H1 (cell line): ENCODE data around the gene KDM2A. TPM values are rescaled to one million over a fixed set of nuclear protein-coding genes. Genes with fewer than 3 reads are reported as not detected.

Experiments
- CTCF ChIA-PET: fragments of 300-600 bp; sonication (Branson Sonifier 250); formaldehyde crosslinking; loops from one replicate; lab custom pipeline; 2021; ENCODE audit not compliant: partially characterized antibody; lab: Charles Lee
- POLR2A ChIA-PET: fragments of 300-600 bp; sonication (Branson Sonifier 250); formaldehyde crosslinking; loops from one replicate; lab custom pipeline; 2021; ENCODE audit warnings: inconsistent platforms; ENCODE audit not compliant: partially characterized antibody; lab: Charles Lee
- DNase-seq, 2 experiments: peaks; one replicate each; pipeline versions ENCODE4 v3.0.0 to v3.0.0-alpha.2; 2010 to 2022; ENCODE audit warnings: low spot score in 2 of 2, low read depth in 1 of 2, mixed read lengths in 1 of 2
- FAIRE-seq: peaks from 2 replicates; lab custom pipeline; 2011; peaks lifted over from hg19 to GRCh38; lab: Jason Lieb, UNC
- H2AFZ ChIP-seq: 2 replicates; pipeline ENCODE4 v1.8.1; 2012; ENCODE audit warnings: low read length, inconsistent platforms
- H2AK5ac ChIP-seq: 2 replicates; pipeline ENCODE4 v1.6.1; 2013; ENCODE audit warnings: low read depth, low read length
- H2BK120ac ChIP-seq: replicated peaks from 2 replicates; pipeline ENCODE3; 2013; ENCODE audit warnings: low read depth, low read length, inconsistent platforms
- H2BK12ac ChIP-seq: 2 replicates; pipeline ENCODE4 v1.6.1; 2013; ENCODE audit warnings: low read depth, low read length
- H2BK15ac ChIP-seq: 2 replicates; pipeline ENCODE4 v1.6.1; 2013; ENCODE audit warnings: low read length
- H2BK20ac ChIP-seq: 2 replicates; pipeline ENCODE4 v1.6.1; 2013; ENCODE audit warnings: low read length
- H2BK5ac ChIP-seq: 2 replicates; pipeline ENCODE4 v1.6.1; 2013; ENCODE audit warnings: low read depth, low read length
- H3K14ac ChIP-seq: 2 replicates; pipeline ENCODE4 v1.6.1; 2013; ENCODE audit warnings: inconsistent platforms; ENCODE audit not compliant: insufficient read length
- H3K18ac ChIP-seq: 2 replicates; pipeline ENCODE4 v1.6.1; 2013; ENCODE audit warnings: low read length; ENCODE audit errors: extremely low read depth
- H3K23ac ChIP-seq: 2 replicates; pipeline ENCODE4 v1.6.1; 2013; ENCODE audit warnings: inconsistent platforms; ENCODE audit not compliant: insufficient read length
- H3K23me2 ChIP-seq: 2 replicates; pipeline ENCODE4 v1.6.1; 2013; ENCODE audit warnings: low read depth, low read length
- H3K27ac ChIP-seq: 2 replicates; pipeline ENCODE4 v1.6.1; 2011; ENCODE audit warnings: low read depth, low read length, inconsistent platforms
- H3K27me3 ChIP-seq, 4 experiments: replicated peaks in 1 of 4; 1 replicate in 1 of 4; 2 replicates in 3 of 4; pipeline versions ENCODE4 v1.6.1 to v1.8.1; 2011 to 2013; ENCODE audit warnings: low read length in 3 of 4, mild to moderate bottlenecking in 3 of 4, inconsistent platforms in 2 of 4, mixed read lengths in 2 of 4, moderate library complexity in 1 of 4; ENCODE audit not compliant: control insufficient read depth in 3 of 4, insufficient read depth in 3 of 4; ENCODE audit errors: extremely low read depth in 1 of 4
- H3K36me3 ChIP-seq, 4 experiments: 2 replicates each; pipeline versions ENCODE4 v1.6.1 to v1.8.1; 2011 to 2013; ENCODE audit warnings: mild to moderate bottlenecking in 4 of 4, low read length in 3 of 4, moderate library complexity in 2 of 4, control low read depth in 1 of 4, inconsistent platforms in 1 of 4; ENCODE audit not compliant: insufficient read depth in 4 of 4, control insufficient read depth in 2 of 4
- H3K4ac ChIP-seq: replicated peaks from 2 replicates; pipeline ENCODE3; 2013; ENCODE audit warnings: low read length, low read depth, mixed read lengths, inconsistent platforms; ENCODE audit not compliant: insufficient read length
- H3K4me1 ChIP-seq, 4 experiments: replicated peaks in 1 of 4; 1 replicate in 1 of 4; 2 replicates in 3 of 4; pipeline versions ENCODE4 v1.6.1 to v1.8.1; 2011 to 2013; ENCODE audit warnings: low read length in 3 of 4, inconsistent platforms in 2 of 4, mixed read lengths in 1 of 4; ENCODE audit not compliant: insufficient read depth in 4 of 4, control insufficient read depth in 3 of 4
- H3K4me2 ChIP-seq, 2 experiments: 2 replicates each; pipeline versions ENCODE4 v1.6.1 to v1.8.1; 2011 to 2013; ENCODE audit warnings: low read depth in 2 of 2, low read length in 2 of 2, control low read depth in 1 of 2, inconsistent platforms in 1 of 2, mild to moderate bottlenecking in 1 of 2; ENCODE audit not compliant: insufficient read depth in 1 of 2
- H3K4me3 ChIP-seq, 4 experiments: fragments of 200-600, 300-600 bp in 1 of 4; sonication (generic), shearing (Covaris generic), sonication (Bioruptor Twin) in 1 of 4; 2 replicates each; pipeline versions ENCODE4 v1.5.1 to v1.8.1; 2011 to 2016; ENCODE audit warnings: low read length in 4 of 4, low read depth in 3 of 4, control low read depth in 2 of 4, inconsistent platforms in 2 of 4, mild to moderate bottlenecking in 2 of 4, mixed read lengths in 1 of 4, moderate library complexity in 1 of 4; ENCODE audit not compliant: insufficient read depth in 2 of 4; ENCODE audit errors: extremely low read depth in 1 of 4
- H3K56ac ChIP-seq: replicated peaks from 2 replicates; pipeline ENCODE3; 2013; ENCODE audit warnings: low read depth, mild to moderate bottlenecking, mixed read lengths, low read length, inconsistent platforms; ENCODE audit not compliant: insufficient read length
- H3K79me1 ChIP-seq: 2 replicates; pipeline ENCODE4 v1.6.1; 2013; ENCODE audit warnings: low read depth, low read length, control low read depth
- H3K79me2 ChIP-seq, 2 experiments: 2 replicates each; pipeline versions ENCODE4 v1.6.1 to v1.8.1; 2012 to 2013; ENCODE audit warnings: low read length in 2 of 2, mild to moderate bottlenecking in 2 of 2, inconsistent platforms in 1 of 2; ENCODE audit not compliant: insufficient read depth in 2 of 2, control insufficient read depth in 1 of 2
- H3K9ac ChIP-seq, 4 experiments: replicated peaks in 1 of 4; 1 replicate in 1 of 4; 2 replicates in 3 of 4; pipeline versions ENCODE4 v1.6.1 to v1.8.1; 2011 to 2013; ENCODE audit warnings: low read depth in 3 of 4, low read length in 3 of 4, control low read depth in 2 of 4, mild to moderate bottlenecking in 2 of 4, moderate library complexity in 2 of 4, inconsistent platforms in 1 of 4; ENCODE audit errors: extremely low read depth in 1 of 4
- H3K9me3 ChIP-seq, 2 experiments: 2 replicates each; pipeline versions ENCODE4 v1.6.1 to v1.8.1; 2012 to 2013; ENCODE audit warnings: mild to moderate bottlenecking in 2 of 2, moderate library complexity in 2 of 2, control low read depth in 1 of 2, inconsistent platforms in 1 of 2, low read depth in 1 of 2, low read length in 1 of 2, mixed read lengths in 1 of 2; ENCODE audit not compliant: insufficient read depth in 2 of 2
- H4K20me1 ChIP-seq, 2 experiments: replicated peaks in 1 of 2; 2 replicates each; pipeline versions ENCODE3 to v1.8.1; 2011 to 2013; ENCODE audit warnings: inconsistent platforms in 2 of 2, low read length in 2 of 2, mild to moderate bottlenecking in 1 of 2; ENCODE audit not compliant: insufficient read depth in 2 of 2, control insufficient read depth in 1 of 2
- H4K5ac ChIP-seq: 2 replicates; pipeline ENCODE4 v1.6.1; 2013; ENCODE audit warnings: low read length, low read depth, mixed read lengths, inconsistent platforms; ENCODE audit not compliant: insufficient read length
- H4K8ac ChIP-seq: 2 replicates; pipeline ENCODE4 v1.8.0; 2013; ENCODE audit warnings: mild to moderate bottlenecking, moderate library complexity, low read length, inconsistent platforms; ENCODE audit not compliant: insufficient read depth; ENCODE audit errors: extremely low read depth
- H4K91ac ChIP-seq: replicated peaks from 2 replicates; pipeline ENCODE3; 2013; ENCODE audit warnings: low read length, mixed read lengths, inconsistent platforms; ENCODE audit not compliant: insufficient read length
- CEBPB ChIP-seq: IDR thresholded peaks from 2 replicates; pipeline ENCODE4 v1.6.1; 2012; ENCODE audit warnings: low read depth, low read length
- GABPA ChIP-seq: IDR thresholded peaks from 2 replicates; pipeline ENCODE4 v1.6.1; 2011; ENCODE audit warnings: mild to moderate bottlenecking, low read length, moderate library complexity, borderline replicate concordance; ENCODE audit not compliant: insufficient read depth
- KDM5A ChIP-seq: fragments of 200-600 bp; IDR thresholded peaks from 2 replicates; pipeline ENCODE4 v1.7.1; 2012; ENCODE audit warnings: mild to moderate bottlenecking, low read length, inconsistent platforms, mixed read lengths
- MAFK ChIP-seq: IDR thresholded peaks from 2 replicates; pipeline ENCODE4 v1.6.1; 2012; ENCODE audit warnings: low read depth, mild to moderate bottlenecking, improper control_type of control experiment, low read length
- POU5F1 ChIP-seq: IDR thresholded peaks from 2 replicates; pipeline ENCODE4 v1.6.1; 2011; ENCODE audit warnings: low read depth, mild to moderate bottlenecking, low read length, moderate library complexity
- SAP30 ChIP-seq: fragments of 300-600 bp; sonication (generic); IDR thresholded peaks from 2 replicates; pipeline ENCODE4 v1.7.1; 2012; ENCODE audit warnings: low read length, moderate library complexity, mild to moderate bottlenecking, inconsistent platforms; ENCODE audit not compliant: insufficient read depth, insufficient replicate concordance
- SP1 ChIP-seq: IDR thresholded peaks from 2 replicates; pipeline ENCODE4 v1.6.1; 2011; ENCODE audit warnings: low read depth, low read length
- WGBS, 2 experiments: shearing (Covaris generic) in 1 of 2; methylation state at CpG; one replicate each; pipeline versions ENCODE4 v1.1.6 to v1.1.7; 2013 to 2015; ENCODE audit warnings: low lambda C conversion rate in 2 of 2, mixed read lengths in 2 of 2, inconsistent platforms in 1 of 2, low coverage in 1 of 2, missing lambda C conversion rate in 1 of 2; ENCODE audit not compliant: insufficient replicate concordance in 2 of 2, insufficient coverage in 1 of 2, insufficient read length in 1 of 2; ENCODE audit errors: extremely low coverage in 1 of 2, missing lambda C conversion rate in 1 of 2; 5-methylcytosine and 5-hydroxymethylcytosine counted together
- polyA plus RNA-seq, 7 experiments: library from polyadenylated mRNA; depleted of rRNA in 3 of 7; stranded (reverse) in 5 of 7; unstranded in 2 of 7; fragments of >200 nt in 5 of 7; fragments of 200-250 nt in 2 of 7; gene quantifications; 1 replicate in 5 of 7; 2 replicates in 1 of 7; 4 replicates in 1 of 7; pipeline versions ENCODE4 v1.2.1 to v1.2.3, GENCODE V29; 2011 to 2013; ENCODE audit warnings: missing spikeins in 2 of 7, mixed read lengths in 2 of 7
- total RNA-seq: library from RNA; stranded (reverse); fragmentation: NEBNext Ultra II Directional; extraction: Animal tissue kit (Norgen Biotek cat#: 25700); gene quantifications from 2 replicates; pipeline ENCODE4 v1.2.1, GENCODE V29; 2021
- TF ChIP-seq, protein P1 (sequence below): IDR thresholded peaks from 2 replicates; pipeline ENCODE4 v1.6.1; 2011; ENCODE audit warnings: low read depth, mild to moderate bottlenecking, low read length; ENCODE audit not compliant: insufficient read depth

The KDM2A gene
- total and polyA plus RNA-seq, 2 of the 8 experiments (the other 6 are each of a cell fraction or from before 2014, with no cell fraction given) = 55.4 to 66.2 TPM

- Histone ChIP-seq H3K23ac (no peak overlapping the region), H2BK5ac (peak overlapping the region; percentile 55; the same call in 1 of the 2 replicates), H4K91ac (no peak overlapping the region), H3K9me3 (no peaks in the 10 kb centered on the region), H3K4me2 (no peak overlapping the region), H4K5ac (no peak overlapping the region), H2BK12ac (peak overlapping the region; percentile 35; the same call in 1 of the 2 replicates), H2BK20ac (no peak overlapping the region), H2AK5ac (no peak overlapping the region), H2BK15ac (no peak overlapping the region), H3K9ac (no peak overlapping the region), H3K36me3 (no peaks in the 10 kb centered on the region), H4K20me1 (no peaks in the 10 kb centered on the region), H3K4ac (no peak overlapping the region), H3K23me2 (no peaks in the 10 kb centered on the region; the same call in 1 of the 2 replicates), H3K27ac (no peak overlapping the region), H3K18ac (no peak overlapping the region; the same call in 1 of the 2 replicates), H2BK120ac (no peak overlapping the region), H3K79me2 (no peaks in the 10 kb centered on the region), H3K27me3 (no peaks in the 10 kb centered on the region), H3K4me1 (peaks cover 0 to 13% (median 2%) of the 10 kb centered on the region in 4 experiments; a peak in 5 of 7 replicates), H3K14ac (no peak overlapping the region), H3K4me3 (no peak overlapping the region), H3K56ac (no peak overlapping the region), H2AFZ (no peak overlapping the region), H3K79me1 (no peaks in the 10 kb centered on the region; the same call in 1 of the 2 replicates), H4K8ac (0 out of 2 replicates have a peak overlapping the region, but pooled peaks have one; percentile 18)
- 77% methylated on average over 9 of the region's 9 CpGs; no CpG with 5 or more reads in 1 of the 2 experiments for WGBS, 2 experiments
- TF ChIP-seq KDM5A = no peak
- no peak for TF ChIP-seq MAFK
- TF ChIP-seq, protein P1, sequence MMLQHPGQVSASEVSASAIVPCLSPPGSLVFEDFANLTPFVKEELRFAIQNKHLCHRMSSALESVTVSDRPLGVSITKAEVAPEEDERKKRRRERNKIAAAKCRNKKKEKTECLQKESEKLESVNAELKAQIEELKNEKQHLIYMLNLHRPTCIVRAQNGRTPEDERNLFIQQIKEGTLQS = no peak
- TF ChIP-seq GABPA = no peak
- no peak for TF ChIP-seq SP1
- TF ChIP-seq POU5F1 = no peak
- no peak for TF ChIP-seq SAP30
- TF ChIP-seq CEBPB = 0 out of 2 replicates have a peak, but pooled peaks have one; percentile 1
- no peak for DNase-seq
- ChIA-PET CTCF (interaction anchor here (0.5 to 2.1 kb wide), 8 partner anchors 10 to 208 kb away, joined by 3 to 9 read pairs (median 3); no protein-coding TSS in a partner anchor), POLR2A (interaction anchor here (1.0 to 2.4 kb wide), 6 partner anchors 12 to 167 kb away, joined by 3 to 7 read pairs (median 4); partner anchors contain the start of gene RHOD)
- FAIRE-seq = no peak
Measured at GRCh38 chr11:67073908-67074307, 45.2 kb upstream of the KDM2A start.
